Measurements from ENCODE around the gene UTS2R.

GRCh38 chr17:82339634-82340580 lies 31.7 kb upstream of the UTS2R start:
- TF ChIP-seq CTCF (IDR thresholded peaks at IDR 0.05) (no peak), POLR2AphosphoS5 (IDR thresholded peaks at IDR 0.05) (no peak), POLR2A (IDR thresholded peaks at IDR 0.05) (no peak), EP300 (IDR thresholded peaks at IDR 0.05) (no peak)
